Nephron progenitor cell (in vitro differentiated cells): Measurements from ENCODE around the gene PCID2.

Source experiments
- DNase-seq: peaks from one replicate; pipeline ENCODE4 v3.0.0; 2021
- H3K27ac Mint-ChIP-seq: 2 replicates; pipeline ENCODE4 v1.8.0; 2021; ENCODE audit warnings: mild to moderate bottlenecking, moderate library complexity, mixed read lengths
- H3K27me3 Mint-ChIP-seq: 2 replicates; pipeline ENCODE4 v1.8.0; 2021; ENCODE audit warnings: mild to moderate bottlenecking, low read depth, mixed read lengths; ENCODE audit not compliant: poor library complexity
- H3K36me3 Mint-ChIP-seq: 2 replicates; pipeline ENCODE4 v1.8.0; 2021; ENCODE audit warnings: low read depth, mixed read lengths
- H3K4me1 Mint-ChIP-seq: 2 replicates; pipeline ENCODE4 v1.8.0; 2021; ENCODE audit warnings: mixed read lengths
- H3K4me3 Mint-ChIP-seq: 2 replicates; pipeline ENCODE4 v1.8.0; 2021; ENCODE audit warnings: mild to moderate bottlenecking, moderate library complexity, mixed read lengths
- H3K9me3 Mint-ChIP-seq: 2 replicates; pipeline ENCODE4 v1.8.0; 2021; ENCODE audit warnings: mild to moderate bottlenecking, moderate library complexity, mixed read lengths
- TF ChIP-seq, protein P1 (sequence below): fragments of 200-600 bp; sonication (generic); IDR thresholded peaks from 2 replicates; pipeline ENCODE4 v1.5.0; 2021; ENCODE audit warnings: antibody characterized with exemption

Gene PCID2

DNA sequence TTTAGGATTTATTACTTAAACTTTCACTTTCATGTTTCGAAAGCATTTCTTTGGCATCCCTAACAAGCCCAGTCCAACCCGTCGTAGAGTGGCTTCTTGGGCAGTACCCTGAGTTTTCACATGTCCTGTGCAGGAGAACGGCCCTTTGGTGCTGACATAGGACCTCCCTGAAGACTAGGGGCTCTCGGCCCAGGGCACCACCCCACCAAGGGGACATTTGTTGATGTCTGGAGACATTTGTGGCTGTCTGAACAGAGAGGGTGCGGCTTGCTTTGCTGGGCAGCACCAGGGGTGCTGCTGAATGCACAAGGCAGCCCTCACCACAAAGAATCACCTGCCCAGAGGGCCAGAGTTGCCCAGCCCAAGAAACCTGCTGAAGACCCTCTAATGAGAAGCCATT, 31.5 kb upstream of the PCID2 start:
- H3K27me3 Mint-ChIP-seq, result peaks cover 4% of the 10 kb centered on the region
- no peak for DNase-seq
- TF ChIP-seq, protein P1, sequence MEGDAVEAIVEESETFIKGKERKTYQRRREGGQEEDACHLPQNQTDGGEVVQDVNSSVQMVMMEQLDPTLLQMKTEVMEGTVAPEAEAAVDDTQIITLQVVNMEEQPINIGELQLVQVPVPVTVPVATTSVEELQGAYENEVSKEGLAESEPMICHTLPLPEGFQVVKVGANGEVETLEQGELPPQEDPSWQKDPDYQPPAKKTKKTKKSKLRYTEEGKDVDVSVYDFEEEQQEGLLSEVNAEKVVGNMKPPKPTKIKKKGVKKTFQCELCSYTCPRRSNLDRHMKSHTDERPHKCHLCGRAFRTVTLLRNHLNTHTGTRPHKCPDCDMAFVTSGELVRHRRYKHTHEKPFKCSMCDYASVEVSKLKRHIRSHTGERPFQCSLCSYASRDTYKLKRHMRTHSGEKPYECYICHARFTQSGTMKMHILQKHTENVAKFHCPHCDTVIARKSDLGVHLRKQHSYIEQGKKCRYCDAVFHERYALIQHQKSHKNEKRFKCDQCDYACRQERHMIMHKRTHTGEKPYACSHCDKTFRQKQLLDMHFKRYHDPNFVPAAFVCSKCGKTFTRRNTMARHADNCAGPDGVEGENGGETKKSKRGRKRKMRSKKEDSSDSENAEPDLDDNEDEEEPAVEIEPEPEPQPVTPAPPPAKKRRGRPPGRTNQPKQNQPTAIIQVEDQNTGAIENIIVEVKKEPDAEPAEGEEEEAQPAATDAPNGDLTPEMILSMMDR, result no peak

DNA sequence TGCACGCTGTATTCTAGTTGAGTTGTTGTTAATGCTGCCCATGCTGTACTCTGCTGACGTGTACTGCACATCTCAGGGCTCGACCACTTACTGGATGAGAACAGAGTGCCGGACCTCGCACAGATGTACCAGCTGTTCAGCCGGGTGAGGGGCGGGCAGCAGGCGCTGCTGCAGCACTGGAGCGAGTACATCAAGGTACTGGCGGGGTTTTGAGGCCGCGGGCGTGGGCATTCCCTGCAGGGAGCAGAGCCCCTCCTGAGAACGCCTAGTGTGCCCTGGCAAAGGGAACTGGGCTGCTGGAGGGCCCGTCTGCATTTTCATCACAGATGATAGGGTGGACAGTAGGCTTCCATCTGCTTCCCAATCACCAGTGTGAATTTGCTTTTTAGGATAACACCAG, 30.9 kb upstream of the PCID2 start:
- H3K27ac Mint-ChIP-seq, result no peak overlapping the region
- no peak overlapping the region for H3K4me3 Mint-ChIP-seq
- peaks cover 59% of the 10 kb centered on the region for H3K36me3 Mint-ChIP-seq
- peaks cover 4% of the 10 kb centered on the region for H3K27me3 Mint-ChIP-seq
- H3K9me3 Mint-ChIP-seq, result no peaks in the 10 kb centered on the region
- no peaks in the 10 kb centered on the region for H3K4me1 Mint-ChIP-seq
- DNase-seq, result no peak
- TF ChIP-seq, protein P1, result no peak

More for the DNA sequence above, 31.5 kb upstream of the PCID2 start:
- no peaks in the 10 kb centered on the region for H3K9me3 Mint-ChIP-seq
- no peak overlapping the region for H3K27ac Mint-ChIP-seq
- no peak overlapping the region for H3K4me3 Mint-ChIP-seq
- H3K36me3 Mint-ChIP-seq, result peaks cover 61% of the 10 kb centered on the region
- H3K4me1 Mint-ChIP-seq, result no peaks in the 10 kb centered on the region

DNA sequence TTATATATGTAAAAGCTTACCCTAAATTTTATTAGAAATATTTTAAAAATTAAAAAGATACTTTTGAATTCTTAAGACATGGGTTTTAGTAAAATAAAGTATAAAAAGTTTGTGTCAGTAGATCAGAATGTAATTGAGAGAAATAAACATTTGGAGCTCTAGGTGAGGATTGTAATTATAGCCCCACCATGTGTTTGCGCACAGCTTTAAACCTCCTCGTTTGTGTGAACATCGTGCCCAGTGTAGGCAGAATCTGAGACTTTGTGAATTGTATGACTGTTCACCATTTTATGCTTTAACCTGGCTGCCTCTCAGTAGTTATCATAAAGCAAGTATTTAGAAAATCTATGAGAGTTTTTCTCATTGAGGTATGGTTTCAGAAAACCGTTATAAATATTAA, 30.1 kb upstream of the PCID2 start:
- H3K36me3 Mint-ChIP-seq, result peaks cover 61% of the 10 kb centered on the region
- DNase-seq, result no peak

DNA sequence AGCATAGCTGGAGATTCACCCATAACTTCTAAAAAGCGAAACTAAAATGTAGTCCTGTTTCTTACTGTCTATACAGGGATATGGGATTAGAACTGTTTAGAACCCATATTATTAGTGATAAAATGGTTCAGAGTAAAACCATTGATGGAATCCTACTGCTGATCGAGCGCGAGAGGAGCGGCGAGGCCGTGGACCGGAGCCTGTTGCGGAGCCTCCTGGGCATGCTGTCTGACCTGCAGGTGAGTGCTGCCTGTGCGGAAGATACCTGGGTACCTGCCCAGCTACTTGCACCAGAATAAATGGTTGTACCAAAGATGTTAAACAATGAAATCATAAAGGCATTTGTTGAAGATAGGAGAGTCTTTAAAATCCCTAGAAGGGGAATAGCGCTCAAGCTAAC, 24.6 kb upstream of the PCID2 start:
- no peak overlapping the region for H3K4me3 Mint-ChIP-seq
- H3K27ac Mint-ChIP-seq, result no peak overlapping the region
- H3K36me3 Mint-ChIP-seq, result peaks cover 53% of the 10 kb centered on the region
- peaks cover 4% of the 10 kb centered on the region for H3K27me3 Mint-ChIP-seq
- no peaks in the 10 kb centered on the region for H3K9me3 Mint-ChIP-seq
- TF ChIP-seq, protein P1, result no peak
- no peaks in the 10 kb centered on the region for H3K4me1 Mint-ChIP-seq
- DNase-seq, result no peak

More for the DNA sequence above, 30.1 kb upstream of the PCID2 start:
- Mint-ChIP-seq H3K27me3 (peaks cover 4% of the 10 kb centered on the region), H3K4me3 (no peak overlapping the region), H3K27ac (no peak overlapping the region), H3K9me3 (no peaks in the 10 kb centered on the region), H3K4me1 (no peaks in the 10 kb centered on the region)
- TF ChIP-seq, protein P1, result no peak

DNA sequence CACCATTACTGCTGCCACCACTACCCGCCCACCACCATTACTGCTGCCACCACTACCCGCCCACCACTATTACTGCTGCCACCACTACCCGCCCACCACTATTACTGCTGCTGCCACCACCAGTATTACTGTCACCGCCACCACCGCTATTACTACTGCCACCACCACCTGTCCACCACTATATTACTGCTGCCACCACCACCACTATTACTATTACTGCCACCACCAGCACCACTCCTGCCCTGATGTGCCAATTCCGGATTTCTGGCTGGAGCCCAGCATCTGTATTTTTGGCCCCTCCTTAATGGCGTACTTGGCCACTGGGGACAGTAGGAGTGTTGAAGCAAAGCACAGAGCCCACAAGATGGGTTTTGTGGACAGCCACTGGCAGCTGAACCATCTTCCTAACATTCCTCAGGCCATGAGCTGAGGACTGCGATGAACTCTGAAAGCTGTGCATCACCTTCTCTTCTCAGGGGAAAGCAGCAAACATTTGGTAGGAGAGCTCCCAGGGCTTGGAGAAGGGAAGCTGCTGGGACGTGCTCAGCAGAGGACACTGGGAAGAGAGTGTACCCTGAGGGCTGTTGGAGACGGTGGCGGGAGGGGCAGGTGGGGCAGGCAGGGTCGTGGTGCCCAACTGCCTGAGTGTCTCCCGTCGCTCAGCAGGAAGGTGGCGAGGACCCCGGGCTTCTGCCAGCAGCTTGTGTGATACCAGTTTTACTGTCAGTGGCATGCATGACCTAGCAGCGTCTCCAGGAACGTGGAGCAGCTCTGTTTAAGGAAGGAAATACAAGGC, 23.9 kb upstream of the PCID2 start:
- Mint-ChIP-seq H3K27ac (no peak overlapping the region), H3K4me1 (no peaks in the 10 kb centered on the region), H3K9me3 (no peaks in the 10 kb centered on the region), H3K27me3 (peaks cover 4% of the 10 kb centered on the region), H3K4me3 (no peak overlapping the region), H3K36me3 (peaks cover 58% of the 10 kb centered on the region)
- TF ChIP-seq, protein P1, result no peak
- DNase-seq, result no peak
